Calu3 (cell line): ENCODE measurements around the gene XPA. TPM values are rescaled to one million over a fixed set of nuclear protein-coding genes. Genes with fewer than 3 reads are reported as not detected.

Experiments
- BruUV-seq: library from RNA; stranded (reverse); fragments of 400-500 nt; replicated peaks from 2 replicates; lab custom pipeline; 2021; lab: Mats Ljungman, UMichigan
- CTCF ChIA-PET: fragments of 300-600 bp; sonication (Branson Sonifier 250); formaldehyde crosslinking; loops from one replicate; lab custom pipeline; 2022; ENCODE audit warnings: antibody characterized with exemption; lab: Charles Lee
- DNase-seq: peaks from one replicate; pipeline ENCODE4 v3.0.0; 2022
- H3K27ac Mint-ChIP-seq: one replicate; pipeline ENCODE4 v1.8.0; 2022; ENCODE audit warnings: mixed read lengths; ENCODE audit not compliant: unreplicated experiment
- H3K27me3 Mint-ChIP-seq: one replicate; pipeline ENCODE4 v1.8.0; 2022; ENCODE audit warnings: mixed read lengths; ENCODE audit not compliant: unreplicated experiment
- H3K36me3 Mint-ChIP-seq: one replicate; pipeline ENCODE4 v1.8.0; 2022; ENCODE audit warnings: mild to moderate bottlenecking, moderate library complexity, mixed read lengths; ENCODE audit not compliant: insufficient read depth, unreplicated experiment
- H3K4me1 Mint-ChIP-seq: one replicate; pipeline ENCODE4 v1.8.0; 2022; ENCODE audit warnings: mild to moderate bottlenecking, low read depth, mixed read lengths; ENCODE audit not compliant: unreplicated experiment
- H3K4me3 Mint-ChIP-seq: one replicate; pipeline ENCODE4 v1.8.0; 2022; ENCODE audit warnings: mild to moderate bottlenecking, low read depth, moderate library complexity, mixed read lengths; ENCODE audit not compliant: unreplicated experiment
- H3K9me3 Mint-ChIP-seq: one replicate; pipeline ENCODE4 v1.8.0; 2022; ENCODE audit warnings: low read depth, mixed read lengths; ENCODE audit not compliant: unreplicated experiment
- intact Hi-C: fragments of 100-400 bp; cut with micrococcal nuclease; formaldehyde crosslinking; loops from one replicate; pipeline ENCODE4 v1.10.0; 2022; ENCODE audit not compliant: unreplicated experiment
- total RNA-seq: library from RNA; stranded (reverse); gene quantifications from 2 replicates; pipeline ENCODE4 v1.2.3, GENCODE V29; 2022
- TF ChIP-seq, protein P1 (sequence below): fragments of 200-600 bp; IDR thresholded peaks from one replicate; pipeline ENCODE4 v1.8.0; 2022; ENCODE audit warnings: antibody characterized with exemption; ENCODE audit not compliant: unreplicated experiment

XPA gene
- total RNA-seq, 1 experiment from 2014 or later, result 5.4 TPM

GRCh38 chr9:97717866-97718265, 20.7 kb upstream of the XPA start:
- Mint-ChIP-seq H3K27me3 (no peaks in the 10 kb centered on the region), H3K27ac (no peak overlapping the region), H3K4me1 (peaks cover 12% of the 10 kb centered on the region), H3K4me3 (no peak overlapping the region), H3K36me3 (peaks cover 4% of the 10 kb centered on the region), H3K9me3 (peaks cover 9% of the 10 kb centered on the region)
- CTCF ChIA-PET, result no interaction called here
- BruUV-seq, result no TSS peak
- no peak for DNase-seq
- TF ChIP-seq, protein P1, sequence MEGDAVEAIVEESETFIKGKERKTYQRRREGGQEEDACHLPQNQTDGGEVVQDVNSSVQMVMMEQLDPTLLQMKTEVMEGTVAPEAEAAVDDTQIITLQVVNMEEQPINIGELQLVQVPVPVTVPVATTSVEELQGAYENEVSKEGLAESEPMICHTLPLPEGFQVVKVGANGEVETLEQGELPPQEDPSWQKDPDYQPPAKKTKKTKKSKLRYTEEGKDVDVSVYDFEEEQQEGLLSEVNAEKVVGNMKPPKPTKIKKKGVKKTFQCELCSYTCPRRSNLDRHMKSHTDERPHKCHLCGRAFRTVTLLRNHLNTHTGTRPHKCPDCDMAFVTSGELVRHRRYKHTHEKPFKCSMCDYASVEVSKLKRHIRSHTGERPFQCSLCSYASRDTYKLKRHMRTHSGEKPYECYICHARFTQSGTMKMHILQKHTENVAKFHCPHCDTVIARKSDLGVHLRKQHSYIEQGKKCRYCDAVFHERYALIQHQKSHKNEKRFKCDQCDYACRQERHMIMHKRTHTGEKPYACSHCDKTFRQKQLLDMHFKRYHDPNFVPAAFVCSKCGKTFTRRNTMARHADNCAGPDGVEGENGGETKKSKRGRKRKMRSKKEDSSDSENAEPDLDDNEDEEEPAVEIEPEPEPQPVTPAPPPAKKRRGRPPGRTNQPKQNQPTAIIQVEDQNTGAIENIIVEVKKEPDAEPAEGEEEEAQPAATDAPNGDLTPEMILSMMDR, result no peak
- intact Hi-C loops, result no loop called here

- peaks cover 12% of the 10 kb centered on the region for H3K4me1 Mint-ChIP-seq
- CTCF ChIA-PET, result interaction anchor here (0.8 to 1.2 kb wide), 4 partner anchors 10 to 176 kb away, joined by 3 to 4 read pairs (median 3); partner anchors contain the start of gene XPA
Observed at GRCh38 chr9:97714435-97714834, 17.3 kb upstream of the XPA start.

DNA sequence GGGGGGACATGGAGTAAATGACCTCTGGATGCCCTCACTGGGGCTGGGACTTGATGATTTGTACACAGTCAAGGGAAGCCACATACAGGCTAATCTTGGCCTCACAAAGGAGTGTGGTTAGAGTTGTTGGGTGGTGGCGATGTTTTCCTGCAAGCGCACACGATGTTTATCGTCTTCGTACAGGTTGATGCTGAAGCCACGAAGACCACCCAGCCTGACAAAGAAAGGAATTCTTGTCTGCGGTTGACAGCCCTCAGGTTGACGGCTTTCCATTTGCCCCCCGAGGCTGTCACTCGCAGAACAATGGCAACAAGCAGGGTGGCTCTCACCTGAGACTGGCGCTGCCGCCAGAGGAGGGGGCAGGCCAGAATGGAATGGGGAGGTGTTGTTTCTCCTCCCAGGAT, 14.1 kb upstream of the XPA start:
- H3K4me1 Mint-ChIP-seq, result peaks cover 14% of the 10 kb centered on the region
- BruUV-seq, result no TSS peak
- no peak overlapping the region for H3K27ac Mint-ChIP-seq
- no peak overlapping the region for H3K4me3 Mint-ChIP-seq
- DNase-seq, result no peak
- H3K36me3 Mint-ChIP-seq, result no peaks in the 10 kb centered on the region
- CTCF ChIA-PET, result interaction anchor here (0.7 kb wide), 1 partner anchor 142 kb away, joined by 4 read pairs; no protein-coding TSS in a partner anchor
- H3K27me3 Mint-ChIP-seq, result no peaks in the 10 kb centered on the region
- no peaks in the 10 kb centered on the region for H3K9me3 Mint-ChIP-seq
- intact Hi-C loops, result loop anchor here (5.0 kb wide), 2 partner anchors 91 to 141 kb away; partner anchors contain the start of gene FOXE1
- TF ChIP-seq, protein P1, result no peak

More at GRCh38 chr9:97714435-97714834, 17.3 kb upstream of the XPA start:
- BruUV-seq, result no TSS peak
- intact Hi-C loops, result loop anchor here (5.0 kb wide), 2 partner anchors 88 to 138 kb away; partner anchors contain the start of gene FOXE1
- peak; percentile 69 for DNase-seq
- peak overlapping the region; percentile 77 for H3K27ac Mint-ChIP-seq
- H3K9me3 Mint-ChIP-seq, result peaks cover 3% of the 10 kb centered on the region
- no peaks in the 10 kb centered on the region for H3K27me3 Mint-ChIP-seq
- TF ChIP-seq, protein P1, result no peak
- peaks cover 4% of the 10 kb centered on the region for H3K36me3 Mint-ChIP-seq
- H3K4me3 Mint-ChIP-seq, result no peak overlapping the region

GRCh38 chr9:97710356-97711222, 13.4 kb upstream of the XPA start:
- peak; percentile 40 for DNase-seq
- no TSS peak for BruUV-seq
- Mint-ChIP-seq H3K4me3 (no peak overlapping the region), H3K36me3 (no peaks in the 10 kb centered on the region), H3K27ac (no peak overlapping the region), H3K27me3 (no peaks in the 10 kb centered on the region), H3K4me1 (peaks cover 20% of the 10 kb centered on the region), H3K9me3 (no peaks in the 10 kb centered on the region)
- CTCF ChIA-PET, result interaction anchor here (0.7 kb wide), 1 partner anchor 143 kb away, joined by 4 read pairs; no protein-coding TSS in a partner anchor
- intact Hi-C loops, result loop anchor here (1.0 to 5.0 kb wide), 3 partner anchors 92 to 191 kb away; partner anchors contain the start of gene FOXE1
- TF ChIP-seq, protein P1, result peak; percentile 45
